ENCODE data around the gene DOHH. TPM values are rescaled to one million over a fixed set of nuclear protein-coding genes. Genes with fewer than 3 reads are reported as not detected.
"Not testable (repeated sequence)": the region's sequence is repeated elsewhere in the genome, so short reads cannot be mapped to it uniquely, and the experiment has no call there.

The DOHH gene
- total RNA-seq, 1 donor from 2014 or later, result 13.6 TPM

DNA sequence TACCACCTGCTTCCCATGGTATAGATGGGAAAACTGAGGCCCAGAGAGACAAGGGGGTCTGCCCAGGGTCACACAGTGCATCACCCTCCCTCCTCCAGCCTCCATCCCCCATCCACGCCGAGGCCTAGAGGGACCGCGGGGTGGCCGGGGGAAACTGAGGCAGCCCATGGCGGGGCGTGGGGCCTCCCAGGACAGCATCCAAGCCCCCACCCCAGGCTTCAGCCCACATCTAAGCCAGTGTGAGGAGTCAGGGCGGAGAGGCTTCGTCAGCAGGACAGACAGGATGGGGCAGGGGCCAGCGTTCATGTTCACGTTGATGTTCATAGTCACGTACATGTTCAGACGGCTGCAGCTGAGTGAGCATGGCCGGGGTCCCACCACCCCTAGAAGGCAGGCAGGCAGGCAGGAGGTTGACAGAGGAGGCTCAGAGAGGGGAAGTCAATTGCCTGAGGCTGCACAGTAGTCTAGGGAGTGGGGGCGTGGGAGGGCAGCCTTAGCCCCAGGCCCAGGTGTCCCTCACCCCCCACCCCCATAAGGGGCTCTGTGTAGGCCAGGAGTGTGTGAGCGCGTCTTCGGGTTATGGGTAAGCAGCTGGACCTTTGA, 43.4 kb downstream of the DOHH start:
- CTCF ChIA-PET, result no interaction called here
- peaks cover 20% of the 10 kb centered on the region for H3K36me3 Mint-ChIP-seq (ENCODE audit: low read depth)
- no peak overlapping the region for H3K4me3 Mint-ChIP-seq
- TF ChIP-seq, protein P1, sequence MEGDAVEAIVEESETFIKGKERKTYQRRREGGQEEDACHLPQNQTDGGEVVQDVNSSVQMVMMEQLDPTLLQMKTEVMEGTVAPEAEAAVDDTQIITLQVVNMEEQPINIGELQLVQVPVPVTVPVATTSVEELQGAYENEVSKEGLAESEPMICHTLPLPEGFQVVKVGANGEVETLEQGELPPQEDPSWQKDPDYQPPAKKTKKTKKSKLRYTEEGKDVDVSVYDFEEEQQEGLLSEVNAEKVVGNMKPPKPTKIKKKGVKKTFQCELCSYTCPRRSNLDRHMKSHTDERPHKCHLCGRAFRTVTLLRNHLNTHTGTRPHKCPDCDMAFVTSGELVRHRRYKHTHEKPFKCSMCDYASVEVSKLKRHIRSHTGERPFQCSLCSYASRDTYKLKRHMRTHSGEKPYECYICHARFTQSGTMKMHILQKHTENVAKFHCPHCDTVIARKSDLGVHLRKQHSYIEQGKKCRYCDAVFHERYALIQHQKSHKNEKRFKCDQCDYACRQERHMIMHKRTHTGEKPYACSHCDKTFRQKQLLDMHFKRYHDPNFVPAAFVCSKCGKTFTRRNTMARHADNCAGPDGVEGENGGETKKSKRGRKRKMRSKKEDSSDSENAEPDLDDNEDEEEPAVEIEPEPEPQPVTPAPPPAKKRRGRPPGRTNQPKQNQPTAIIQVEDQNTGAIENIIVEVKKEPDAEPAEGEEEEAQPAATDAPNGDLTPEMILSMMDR (IDR thresholded peaks at IDR 0.05), result no peak
- peaks cover 4% of the 10 kb centered on the region for H3K4me1 Mint-ChIP-seq
- POLR2A ChIA-PET, result no interaction called here
- no peak overlapping the region for H3K27ac Mint-ChIP-seq
- DNase-seq (no peak), ATAC-seq (ENCODE audit: low read depth) (no peak)
- H3K27me3 Mint-ChIP-seq, result no peaks in the 10 kb centered on the region
- intact Hi-C loops (cut with micrococcal nuclease), result no loop called here
- no peaks in the 10 kb centered on the region for H3K9me3 Mint-ChIP-seq

DNA sequence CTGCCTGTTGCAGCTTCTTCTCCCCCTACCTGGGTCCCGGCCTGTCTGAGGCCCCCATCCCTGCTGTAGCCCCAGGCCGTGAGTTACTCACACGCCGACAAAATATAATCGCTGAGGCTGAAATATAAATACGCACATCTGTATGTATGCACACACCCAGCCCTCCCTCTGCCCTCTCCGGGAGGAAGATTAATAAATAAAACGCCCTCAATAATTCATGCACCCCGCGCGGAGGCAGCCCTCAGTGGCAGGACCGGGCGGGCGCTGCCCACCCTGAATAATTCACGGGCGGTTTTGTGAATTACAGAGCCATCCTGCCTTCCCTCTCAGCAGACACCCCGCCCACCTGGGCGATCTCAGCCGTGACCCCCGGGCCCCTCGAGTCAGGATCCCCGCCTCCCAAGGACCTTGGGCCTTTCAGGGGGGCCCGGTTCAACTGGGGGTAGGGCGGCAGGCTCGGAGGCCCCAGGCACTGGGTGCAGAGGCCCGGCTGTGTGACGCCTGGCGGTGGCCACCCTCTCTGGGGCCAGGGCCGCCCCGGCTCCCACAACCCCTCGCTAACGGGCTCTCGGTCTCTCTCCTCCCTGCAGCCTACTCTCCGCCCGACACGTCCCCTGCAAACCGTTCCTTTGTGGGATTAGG, 44.4 kb downstream of the DOHH start:
- Mint-ChIP-seq H3K9me3 (no peaks in the 10 kb centered on the region), H3K4me1 (peaks cover 4% of the 10 kb centered on the region), H3K27me3 (no peaks in the 10 kb centered on the region), H3K36me3 (ENCODE audit: low read depth) (peaks cover 24% of the 10 kb centered on the region), H3K4me3 (no peak overlapping the region), H3K27ac (no peak overlapping the region)
- ChIA-PET POLR2A (no interaction called here), CTCF (interaction anchor here (0.8 kb wide), 1 partner anchor 16 kb away, joined by 3 read pairs; no protein-coding TSS in a partner anchor)
- TF ChIP-seq, protein P1 (IDR thresholded peaks at IDR 0.05), result no peak
- ATAC-seq (ENCODE audit: low read depth) (no peak), DNase-seq (no peak)
- intact Hi-C loops (cut with micrococcal nuclease), result no loop called here

DNA sequence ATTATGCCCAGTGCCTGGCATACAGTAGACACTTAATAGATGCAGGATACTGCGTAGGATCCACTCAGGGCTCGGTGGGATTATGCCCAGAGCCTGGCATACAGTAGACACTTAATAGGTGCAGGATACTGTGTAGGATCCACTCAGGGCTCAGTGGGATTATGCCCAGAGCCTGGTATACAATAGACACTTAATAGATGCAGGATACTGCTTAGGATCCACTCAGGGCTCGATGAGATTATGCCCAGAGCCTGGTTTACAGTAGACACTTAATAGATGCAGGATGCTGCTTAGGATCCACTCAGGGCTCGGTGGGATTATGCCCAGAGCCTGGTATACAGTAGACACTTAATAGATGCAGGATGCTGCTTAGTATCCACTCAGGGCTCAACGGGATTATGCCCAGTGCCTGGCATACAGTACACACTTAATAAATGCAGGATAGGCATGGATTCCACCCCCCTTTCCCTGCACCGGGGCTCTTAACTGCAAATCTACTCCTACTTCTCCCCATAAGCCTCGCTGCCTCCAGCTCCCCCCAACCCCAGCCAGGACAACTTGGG, 45.0 kb downstream of the DOHH start:
- H3K9me3 Mint-ChIP-seq, result no peaks in the 10 kb centered on the region
- no peak for DNase-seq
- intact Hi-C loops (cut with micrococcal nuclease), result no loop called here
- H3K27me3 Mint-ChIP-seq, result no peaks in the 10 kb centered on the region
- H3K36me3 Mint-ChIP-seq (ENCODE audit: low read depth), result peaks cover 29% of the 10 kb centered on the region
- TF ChIP-seq, protein P1 (IDR thresholded peaks at IDR 0.05), result no peak
- peaks cover 6% of the 10 kb centered on the region for H3K4me1 Mint-ChIP-seq
- no peak for ATAC-seq (ENCODE audit: low read depth)
- H3K4me3 Mint-ChIP-seq, result no peak overlapping the region
- ChIA-PET CTCF (interaction anchor here (0.8 kb wide), 1 partner anchor 17 kb away, joined by 3 read pairs; no protein-coding TSS in a partner anchor), POLR2A (no interaction called here)
- no peak overlapping the region for H3K27ac Mint-ChIP-seq

DNA sequence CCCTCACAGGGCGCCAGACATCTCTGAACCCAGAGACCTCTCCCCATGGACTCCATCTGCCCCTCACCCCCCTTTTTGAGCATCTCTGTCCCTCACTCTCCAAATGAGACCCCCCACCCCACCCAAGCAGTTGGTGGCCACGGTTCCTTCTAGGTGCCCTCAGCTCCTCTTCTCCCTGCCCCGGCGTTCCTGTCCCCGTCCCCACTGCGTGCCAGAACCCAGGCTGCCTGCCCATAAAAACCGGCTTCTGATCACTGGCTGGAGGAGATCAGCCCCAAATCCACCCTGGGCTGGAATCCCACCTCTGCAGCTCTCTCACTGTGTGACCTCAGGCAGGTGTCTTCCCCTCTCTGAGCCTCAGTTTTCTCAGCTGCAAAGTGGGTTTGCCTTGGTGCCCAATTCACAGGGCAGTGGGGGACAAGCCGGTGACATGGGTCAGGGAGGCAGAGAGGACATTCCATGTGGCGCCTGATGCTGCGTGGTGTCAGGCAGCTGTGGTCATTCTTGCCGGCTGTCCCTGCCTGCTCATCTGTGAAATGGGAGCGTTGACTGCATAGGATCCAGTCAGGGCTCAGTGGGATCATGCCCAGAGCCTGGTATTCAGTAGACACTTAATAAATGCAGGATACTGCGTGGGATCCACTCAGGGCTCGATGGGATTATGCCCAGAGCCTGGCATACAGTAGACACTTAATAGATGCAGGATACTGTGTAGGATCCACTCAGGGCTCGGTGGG, 45.6 kb downstream of the DOHH start:
- intact Hi-C loops (cut with micrococcal nuclease), result no loop called here
- DNase-seq (no peak), ATAC-seq (ENCODE audit: low read depth) (no peak)
- ChIA-PET POLR2A (no interaction called here), CTCF (no interaction called here)
- H3K4me3 Mint-ChIP-seq, result no peak overlapping the region
- peaks cover 29% of the 10 kb centered on the region for H3K36me3 Mint-ChIP-seq (ENCODE audit: low read depth)
- no peaks in the 10 kb centered on the region for H3K9me3 Mint-ChIP-seq
- TF ChIP-seq, protein P1 (IDR thresholded peaks at IDR 0.05), result no peak
- no peak overlapping the region for H3K27ac Mint-ChIP-seq
- no peaks in the 10 kb centered on the region for H3K27me3 Mint-ChIP-seq
- H3K4me1 Mint-ChIP-seq, result peaks cover 6% of the 10 kb centered on the region

DNA sequence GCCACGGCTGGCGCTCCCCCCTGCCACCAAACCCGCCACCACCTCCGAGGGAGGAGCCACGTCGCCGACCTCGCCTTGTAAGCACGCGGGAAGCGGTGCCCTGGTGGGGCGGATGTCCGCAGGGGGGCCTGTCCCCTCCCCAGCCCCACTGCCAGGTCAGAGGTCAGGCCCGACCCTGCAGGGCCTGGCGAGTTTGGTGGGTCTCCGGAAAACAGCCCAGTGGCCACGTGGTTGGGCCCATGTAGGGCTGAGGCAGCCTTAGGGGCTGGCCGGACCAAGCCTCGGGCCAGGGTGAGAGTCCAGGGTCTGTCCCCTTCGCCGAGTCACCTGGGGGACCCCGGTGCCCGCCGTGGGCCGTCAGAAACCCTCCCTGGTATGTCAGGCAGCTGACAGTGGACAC, 46.6 kb downstream of the DOHH start:
- ChIA-PET POLR2A (no interaction called here), CTCF (no interaction called here)
- Mint-ChIP-seq H3K4me1 (peaks cover 6% of the 10 kb centered on the region), H3K9me3 (no peaks in the 10 kb centered on the region), H3K4me3 (no peak overlapping the region), H3K36me3 (ENCODE audit: low read depth) (peaks cover 32% of the 10 kb centered on the region), H3K27me3 (no peaks in the 10 kb centered on the region), H3K27ac (no peak overlapping the region)
- no peak for DNase-seq
- TF ChIP-seq, protein P1 (IDR thresholded peaks at IDR 0.05), result no peak
- ATAC-seq (ENCODE audit: low read depth), result no peak
- intact Hi-C loops (cut with micrococcal nuclease), result no loop called here

DNA sequence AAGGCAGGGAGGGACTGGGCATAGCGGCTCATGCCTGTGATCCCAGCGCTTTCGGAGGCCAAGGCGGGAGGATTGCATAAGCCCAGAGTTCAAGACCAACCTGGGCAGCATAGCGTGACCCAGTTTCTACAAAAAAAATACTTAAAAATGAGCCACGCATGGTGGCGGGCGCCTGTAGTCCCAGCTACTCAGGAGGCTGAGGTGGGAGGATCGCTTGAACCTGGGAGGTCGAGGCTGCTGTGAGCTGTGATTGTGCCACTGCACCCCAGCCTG, 47.6 kb downstream of the DOHH start:
- H3K4me3 Mint-ChIP-seq; DNase-seq; H3K9me3 Mint-ChIP-seq; H3K27ac Mint-ChIP-seq; POLR2A ChIA-PET; CTCF ChIA-PET; H3K27me3 Mint-ChIP-seq; ATAC-seq (ENCODE audit: low read depth); intact Hi-C loops (cut with micrococcal nuclease); H3K4me1 Mint-ChIP-seq: not testable (repeated sequence)
- H3K36me3 Mint-ChIP-seq (ENCODE audit: low read depth), result peaks cover 32% of the 10 kb centered on the region
